ENCODE measurements around the gene ADD3.

ADD3 gene

GRCh38 chr10:109995595-109995994 lies 12.2 kb upstream of the ADD3 start:
- no peak for FAIRE-seq

GRCh38 chr10:109996225-109996624 lies 11.6 kb upstream of the ADD3 start:
- FAIRE-seq, result no peak
- TF ChIP-seq CTCF (IDR thresholded peaks at IDR 0.05; ENCODE audit: insufficient read depth, missing control alignments), result no peak
- no peak for DNase-seq (ENCODE audit: insufficient read length, low spot score)

More at GRCh38 chr10:109995595-109995994, 12.2 kb upstream of the ADD3 start:
- DNase-seq (ENCODE audit: insufficient read length, low spot score), result no peak
- no peak for TF ChIP-seq CTCF (IDR thresholded peaks at IDR 0.05; ENCODE audit: insufficient read depth, missing control alignments)

- TF ChIP-seq CTCF (IDR thresholded peaks at IDR 0.05; ENCODE audit: insufficient read depth, missing control alignments), result no peak
- DNase-seq (ENCODE audit: insufficient read length, low spot score) (no peak), FAIRE-seq (no peak)
These were observed 11.0 kb upstream of the ADD3 start for GRCh38 chr10:109996766-109997171.

DNA sequence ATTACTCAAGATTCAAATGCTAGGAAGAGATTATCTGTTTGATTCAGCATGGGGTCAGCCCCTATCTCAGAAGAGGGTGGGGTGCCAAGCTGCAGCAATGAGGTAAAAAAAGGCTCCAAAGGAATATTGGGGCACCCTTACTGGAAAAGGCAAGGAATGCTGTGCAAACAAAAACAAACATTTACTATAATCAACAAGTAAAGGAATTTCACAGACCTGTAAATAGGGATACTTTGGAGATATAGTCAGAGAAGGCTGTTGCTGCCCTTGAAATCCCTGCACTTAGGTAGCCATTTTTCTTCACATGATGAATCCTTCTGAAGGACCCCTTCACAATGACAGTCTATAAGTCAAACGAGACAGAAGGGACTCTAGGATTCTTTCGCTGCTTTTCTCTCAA lies 10.6 kb upstream of the ADD3 start:
- FAIRE-seq (no peak), DNase-seq (ENCODE audit: insufficient read length, low spot score) (no peak)
- TF ChIP-seq CTCF (IDR thresholded peaks at IDR 0.05; ENCODE audit: insufficient read depth, missing control alignments), result no peak

- no peak for TF ChIP-seq CTCF (IDR thresholded peaks at IDR 0.05; ENCODE audit: insufficient read depth, missing control alignments)
- DNase-seq (ENCODE audit: insufficient read length, low spot score) (no peak), FAIRE-seq (no peak)
These were observed 9.3 kb upstream of the ADD3 start for GRCh38 chr10:109998513-109998912.

DNA sequence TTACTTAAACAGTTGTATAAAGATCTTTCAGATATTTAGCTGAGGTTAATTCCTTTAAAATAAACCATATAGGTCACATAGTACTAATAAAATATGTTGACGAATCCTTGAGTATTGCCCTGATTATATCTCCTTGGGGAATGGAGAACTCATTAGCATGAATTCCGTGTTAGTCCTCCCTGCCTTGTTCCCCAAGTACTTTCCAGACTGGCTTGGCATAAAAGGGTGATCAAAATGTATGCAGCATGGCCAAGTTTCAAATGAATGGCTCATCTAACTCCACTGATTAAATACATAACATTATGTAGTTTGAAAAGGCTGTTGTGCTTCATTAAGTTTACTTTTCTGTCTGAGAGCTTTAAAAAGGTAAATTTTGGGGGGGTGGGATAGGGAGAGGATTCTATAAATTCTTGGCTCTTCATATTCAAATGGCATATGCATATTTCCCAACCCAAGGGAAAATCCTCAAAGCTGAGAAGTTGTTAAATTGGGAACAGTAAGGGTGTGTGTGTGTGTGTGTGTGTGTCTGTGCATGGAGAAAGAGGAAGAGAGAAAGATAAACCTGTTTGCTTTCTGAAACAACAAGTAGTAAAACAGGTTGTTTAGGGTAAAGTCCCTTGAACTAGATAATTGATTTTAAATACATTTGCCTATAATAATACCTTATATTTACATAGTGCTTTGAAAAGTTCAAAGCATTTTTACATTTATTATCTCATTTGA lies 4.8 kb upstream of the ADD3 start:
- TF ChIP-seq CTCF (IDR thresholded peaks at IDR 0.05; ENCODE audit: insufficient read depth, missing control alignments), result no peak
- no peak for DNase-seq (ENCODE audit: insufficient read length, low spot score)
- FAIRE-seq, result no peak

- no peak for TF ChIP-seq CTCF (IDR thresholded peaks at IDR 0.05; ENCODE audit: insufficient read depth, missing control alignments)
- FAIRE-seq (no peak), DNase-seq (ENCODE audit: insufficient read length, low spot score) (no peak)
These were observed 4.3 kb upstream of the ADD3 start for GRCh38 chr10:110003524-110003885.

Measured in D721Med (cell line).